ENCODE results near the gene ESYT2. TPM values are rescaled to one million over a fixed set of nuclear protein-coding genes. Genes with fewer than 3 reads are reported as not detected.

ESYT2 gene
- total and polyA plus RNA-seq, 2 of the 4 experiments (the other 2 are of a cell fraction), result 26.7 to 69.9 TPM

DNA sequence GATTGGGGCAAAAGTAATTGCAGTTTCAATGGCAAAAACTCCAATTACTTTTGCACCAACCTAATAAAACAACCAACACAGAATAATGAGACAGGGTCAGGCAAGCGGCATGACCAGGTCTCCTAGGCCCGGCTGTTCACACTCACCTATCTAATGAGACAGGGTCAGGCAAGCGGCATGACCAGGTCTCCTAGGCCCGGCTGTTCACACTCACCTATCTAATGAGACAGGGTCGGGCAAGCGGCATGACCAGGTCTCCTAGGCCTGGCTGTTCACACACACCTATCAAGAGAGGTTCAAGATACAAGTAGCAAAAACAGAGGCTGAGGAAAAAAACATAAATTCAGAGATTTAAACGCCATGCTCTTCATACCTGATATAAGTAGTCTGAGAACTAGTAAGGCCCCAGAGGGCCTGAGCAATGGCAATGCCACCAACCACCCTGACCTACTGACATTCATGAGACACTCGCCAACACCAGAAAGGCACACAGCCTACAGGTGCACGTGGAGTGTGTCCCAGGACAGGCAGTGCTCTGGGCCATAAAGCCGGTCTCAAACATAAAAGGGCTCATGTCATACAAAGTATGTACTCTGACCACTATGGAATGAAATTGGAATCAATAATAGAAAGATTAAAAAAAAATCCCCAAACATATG is 84.1 kb downstream of the ESYT2 start:
- H3K36me3 ChIP-seq (ENCODE audit: control insufficient read depth, insufficient read depth, low read length), result peaks cover 45% of the 10 kb centered on the region
- POLR2A ChIA-PET (ENCODE audit: unreplicated experiment), result no interaction called here
- dilution Hi-C loops (cut with HindIII; ENCODE audit: low sequenced_read_pairs, unreplicated experiment), result no loop called here

More for the DNA sequence above, 84.1 kb downstream of the ESYT2 start:
- Histone ChIP-seq H3K56ac (ENCODE audit: extremely low read depth, insufficient read depth, low read length) (no peak overlapping the region), H3K9me3 (ENCODE audit: control insufficient read depth, insufficient read depth, low read length) (no peaks in the 10 kb centered on the region), H4K91ac (ENCODE audit: insufficient read depth, low read depth, low read length) (no peak overlapping the region), H2BK120ac (ENCODE audit: low read depth, low read length) (no peak overlapping the region), H2AFZ (replicated peaks; ENCODE audit: low read length, poor library complexity) (no peak overlapping the region), H2AK9ac (replicated peaks; ENCODE audit: low read depth, low read length, poor library complexity) (no peak overlapping the region), H3K9ac (ENCODE audit: low read depth, low read length) (no peak overlapping the region), H3K4me1 (ENCODE audit: control insufficient read depth, insufficient read depth, low read length) (peaks cover 12% of the 10 kb centered on the region), H3K4me2 (ENCODE audit: low read depth, low read length) (no peak overlapping the region), H2BK5ac (ENCODE audit: low read depth, low read length, poor library complexity, severe bottlenecking) (no peak overlapping the region), H2BK15ac (ENCODE audit: low read depth, low read length) (no peak overlapping the region), H2BK20ac (ENCODE audit: low read depth, low read length) (no peak overlapping the region), H3K14ac (replicated peaks; ENCODE audit: low read depth, low read length) (no peak overlapping the region), H3K27ac (ENCODE audit: insufficient read depth, low read length) (no peak overlapping the region), H3K23ac (ENCODE audit: low read depth, low read length) (no peak overlapping the region), H3K9me1 (ENCODE audit: insufficient read depth, low read length) (peaks cover 10% of the 10 kb centered on the region), H3K79me1 (ENCODE audit: low read depth in 1 of 2, low read length in 2 of 2) (no peaks in the 10 kb centered on the region; a peak in 2 of 4 replicates), H4K20me1 (ENCODE audit: insufficient read depth, low read length) (peaks cover 4% of the 10 kb centered on the region), H3K27me3 (ENCODE audit: control insufficient read depth, insufficient read depth, low read length) (no peaks in the 10 kb centered on the region), H2AK5ac (ENCODE audit: low read depth, low read length) (no peak overlapping the region), H3K4me3 (ENCODE audit: insufficient read depth, low read depth, low read length) (no peak overlapping the region), H3K4ac (ENCODE audit: low read depth, low read length) (no peak overlapping the region), H4K5ac (ENCODE audit: low read depth, low read length) (no peak overlapping the region), H3K18ac (ENCODE audit: low read depth, low read length) (no peak overlapping the region), H4K8ac (ENCODE audit: low read depth in 2 of 2, low read length in 2 of 2) (no peak overlapping the region)
- CTCF ChIA-PET, result no interaction called here
- TF ChIP-seq BHLHE40 (IDR thresholded peaks at IDR 0.05; ENCODE audit: low read depth, low read length) (no peak), RCOR1 (IDR thresholded peaks at IDR 0.05; ENCODE audit: insufficient replicate concordance, low read length) (no peak), CEBPB (IDR thresholded peaks at IDR 0.05; ENCODE audit: low read depth, low read length) (no peak), CTCF (conservative IDR thresholded peaks at IDR 0.05; ENCODE audit: low read depth, low read length) (no peak), NFE2L2 (IDR thresholded peaks at IDR 0.05; ENCODE audit: low read depth, low read length) (no peak)
- TF ChIP-seq, protein P1, sequence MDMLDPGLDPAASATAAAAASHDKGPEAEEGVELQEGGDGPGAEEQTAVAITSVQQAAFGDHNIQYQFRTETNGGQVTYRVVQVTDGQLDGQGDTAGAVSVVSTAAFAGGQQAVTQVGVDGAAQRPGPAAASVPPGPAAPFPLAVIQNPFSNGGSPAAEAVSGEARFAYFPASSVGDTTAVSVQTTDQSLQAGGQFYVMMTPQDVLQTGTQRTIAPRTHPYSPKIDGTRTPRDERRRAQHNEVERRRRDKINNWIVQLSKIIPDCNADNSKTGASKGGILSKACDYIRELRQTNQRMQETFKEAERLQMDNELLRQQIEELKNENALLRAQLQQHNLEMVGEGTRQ (IDR thresholded peaks at IDR 0.05; ENCODE audit: low read depth, low read length), result no peak
- TF ChIP-seq, protein P2, sequence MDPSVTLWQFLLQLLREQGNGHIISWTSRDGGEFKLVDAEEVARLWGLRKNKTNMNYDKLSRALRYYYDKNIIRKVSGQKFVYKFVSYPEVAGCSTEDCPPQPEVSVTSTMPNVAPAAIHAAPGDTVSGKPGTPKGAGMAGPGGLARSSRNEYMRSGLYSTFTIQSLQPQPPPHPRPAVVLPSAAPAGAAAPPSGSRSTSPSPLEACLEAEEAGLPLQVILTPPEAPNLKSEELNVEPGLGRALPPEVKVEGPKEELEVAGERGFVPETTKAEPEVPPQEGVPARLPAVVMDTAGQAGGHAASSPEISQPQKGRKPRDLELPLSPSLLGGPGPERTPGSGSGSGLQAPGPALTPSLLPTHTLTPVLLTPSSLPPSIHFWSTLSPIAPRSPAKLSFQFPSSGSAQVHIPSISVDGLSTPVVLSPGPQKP (IDR thresholded peaks at IDR 0.05; ENCODE audit: borderline replicate concordance, low read depth, low read length), result no peak
- no TSS peak for BruUV-seq (replicated peaks)
- intact Hi-C loops (cut with micrococcal nuclease), result no loop called here
- ATAC-seq (ENCODE audit: low read depth) (no peak), DNase-seq (no peak)
- in situ Hi-C loops (cut with MboI; ENCODE audit: low sequenced_read_pairs), result no loop called here
- 20% methylated on average over 1 of the region's 10 CpGs; no CpG with 5 or more reads in 1 of the 2 experiments for WGBS, 2 experiments (ENCODE audit: extremely low coverage in 2 of 2, insufficient read length in 1 of 2)
